DND-41 (cell line): ENCODE results near the gene CNIH2.

Source experiments
- ATAC-seq: fragments of 200-7000 bp; cut with Tn5 transposase; 3 replicates; pipeline ENCODE4 v1.9.1; 2021; ENCODE audit warnings: low read depth; ENCODE audit not compliant: insufficient read depth
- DNase-seq: peaks from one replicate; pipeline ENCODE4 v3.0.0-alpha.2; 2020
- H2AFZ ChIP-seq: 2 replicates; pipeline ENCODE4 v1.6.0; 2012; ENCODE audit warnings: low read depth, low read length
- H3K27ac ChIP-seq: 2 replicates; pipeline ENCODE4 v1.5.1; 2012; ENCODE audit warnings: low read length, inconsistent platforms
- H3K27me3 ChIP-seq: fragments of 200-600 bp; sonication (generic); 2 replicates; pipeline ENCODE4 v1.6.0; 2012; ENCODE audit warnings: low read length, mild to moderate bottlenecking, inconsistent platforms; ENCODE audit not compliant: insufficient read depth, poor library complexity
- H3K36me3 ChIP-seq: 2 replicates; pipeline ENCODE4 v1.5.1; 2012; ENCODE audit warnings: low read length, inconsistent platforms; ENCODE audit not compliant: insufficient read depth
- H3K4me1 ChIP-seq: 2 replicates; pipeline ENCODE4 v1.5.1; 2012; ENCODE audit warnings: mild to moderate bottlenecking, low read length; ENCODE audit not compliant: insufficient read depth
- H3K4me2 ChIP-seq: 2 replicates; pipeline ENCODE4 v1.6.0; 2012; ENCODE audit warnings: mild to moderate bottlenecking, moderate library complexity, low read length, inconsistent platforms; ENCODE audit not compliant: insufficient read depth
- H3K4me3 ChIP-seq, 2 experiments: fragments of 200-600 bp in 1 of 2; shearing (Covaris generic) in 1 of 2; 2 replicates each; pipeline ENCODE4 v1.5.1; 2012 to 2016; ENCODE audit warnings: inconsistent platforms in 2 of 2, low read length in 2 of 2, mild to moderate bottlenecking in 2 of 2, low read depth in 1 of 2, moderate library complexity in 1 of 2
- H3K79me2 ChIP-seq: 2 replicates; pipeline ENCODE4 v1.6.0; 2012; ENCODE audit warnings: low read length, inconsistent platforms; ENCODE audit not compliant: insufficient read depth
- H3K9ac ChIP-seq: 2 replicates; pipeline ENCODE4 v1.6.0; 2012; ENCODE audit warnings: low read depth, mild to moderate bottlenecking, inconsistent platforms, low read length, moderate library complexity
- H3K9me3 ChIP-seq: 2 replicates; pipeline ENCODE4 v1.5.1; 2012; ENCODE audit warnings: low read length, moderate library complexity, mild to moderate bottlenecking, inconsistent platforms; ENCODE audit not compliant: insufficient read depth, severe bottlenecking
- H4K20me1 ChIP-seq: 2 replicates; pipeline ENCODE4 v1.6.0; 2012; ENCODE audit warnings: low read length; ENCODE audit not compliant: insufficient read depth
- EZH2 ChIP-seq: IDR thresholded peaks from 3 replicates; pipeline ENCODE4 v1.6.1; 2012; ENCODE audit warnings: borderline replicate concordance, low read depth, mild to moderate bottlenecking, moderate library complexity, low read length, inconsistent platforms; ENCODE audit not compliant: severe bottlenecking
- TF ChIP-seq, protein P1 (sequence below): IDR thresholded peaks from 2 replicates; pipeline ENCODE4 v1.5.1; 2012; ENCODE audit warnings: borderline replicate concordance, low read length, moderate library complexity, mild to moderate bottlenecking; ENCODE audit not compliant: poor library complexity, severe bottlenecking; ENCODE audit errors: extremely low read depth

CNIH2 gene

DNA sequence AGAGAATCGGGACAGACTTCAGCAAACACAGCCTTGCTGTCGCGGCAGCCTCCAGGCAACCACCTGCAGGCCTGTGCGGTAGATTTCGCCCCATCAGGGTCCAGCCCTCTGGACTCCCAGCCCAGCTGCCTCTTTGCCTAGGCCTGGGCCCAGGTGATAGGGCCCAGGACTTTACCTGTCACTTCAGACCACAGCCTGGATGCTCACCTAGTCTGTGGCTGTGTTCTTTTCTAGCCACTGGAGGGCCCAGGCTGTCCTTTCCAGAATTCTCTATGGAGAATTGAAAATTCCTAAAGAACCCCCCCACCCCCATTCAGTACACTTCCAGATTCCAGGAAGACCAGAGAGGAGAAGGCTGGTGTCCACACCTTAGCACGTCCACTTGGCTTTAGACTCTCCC is 40.1 kb upstream of the CNIH2 start:
- Histone ChIP-seq H3K4me1 (no peaks in the 10 kb centered on the region), H3K9me3 (no peaks in the 10 kb centered on the region), H3K79me2 (no peaks in the 10 kb centered on the region), H3K4me2 (no peak overlapping the region), H3K4me3 (no peak overlapping the region), H3K27me3 (no peaks in the 10 kb centered on the region), H4K20me1 (no peaks in the 10 kb centered on the region), H2AFZ (no peak overlapping the region), H3K9ac (no peak overlapping the region), H3K27ac (no peak overlapping the region), H3K36me3 (peaks cover 41% of the 10 kb centered on the region)
- TF ChIP-seq, protein P1, sequence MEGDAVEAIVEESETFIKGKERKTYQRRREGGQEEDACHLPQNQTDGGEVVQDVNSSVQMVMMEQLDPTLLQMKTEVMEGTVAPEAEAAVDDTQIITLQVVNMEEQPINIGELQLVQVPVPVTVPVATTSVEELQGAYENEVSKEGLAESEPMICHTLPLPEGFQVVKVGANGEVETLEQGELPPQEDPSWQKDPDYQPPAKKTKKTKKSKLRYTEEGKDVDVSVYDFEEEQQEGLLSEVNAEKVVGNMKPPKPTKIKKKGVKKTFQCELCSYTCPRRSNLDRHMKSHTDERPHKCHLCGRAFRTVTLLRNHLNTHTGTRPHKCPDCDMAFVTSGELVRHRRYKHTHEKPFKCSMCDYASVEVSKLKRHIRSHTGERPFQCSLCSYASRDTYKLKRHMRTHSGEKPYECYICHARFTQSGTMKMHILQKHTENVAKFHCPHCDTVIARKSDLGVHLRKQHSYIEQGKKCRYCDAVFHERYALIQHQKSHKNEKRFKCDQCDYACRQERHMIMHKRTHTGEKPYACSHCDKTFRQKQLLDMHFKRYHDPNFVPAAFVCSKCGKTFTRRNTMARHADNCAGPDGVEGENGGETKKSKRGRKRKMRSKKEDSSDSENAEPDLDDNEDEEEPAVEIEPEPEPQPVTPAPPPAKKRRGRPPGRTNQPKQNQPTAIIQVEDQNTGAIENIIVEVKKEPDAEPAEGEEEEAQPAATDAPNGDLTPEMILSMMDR, result no peak
- TF ChIP-seq EZH2, result no peak
- ATAC-seq (no peak), DNase-seq (no peak)

DNA sequence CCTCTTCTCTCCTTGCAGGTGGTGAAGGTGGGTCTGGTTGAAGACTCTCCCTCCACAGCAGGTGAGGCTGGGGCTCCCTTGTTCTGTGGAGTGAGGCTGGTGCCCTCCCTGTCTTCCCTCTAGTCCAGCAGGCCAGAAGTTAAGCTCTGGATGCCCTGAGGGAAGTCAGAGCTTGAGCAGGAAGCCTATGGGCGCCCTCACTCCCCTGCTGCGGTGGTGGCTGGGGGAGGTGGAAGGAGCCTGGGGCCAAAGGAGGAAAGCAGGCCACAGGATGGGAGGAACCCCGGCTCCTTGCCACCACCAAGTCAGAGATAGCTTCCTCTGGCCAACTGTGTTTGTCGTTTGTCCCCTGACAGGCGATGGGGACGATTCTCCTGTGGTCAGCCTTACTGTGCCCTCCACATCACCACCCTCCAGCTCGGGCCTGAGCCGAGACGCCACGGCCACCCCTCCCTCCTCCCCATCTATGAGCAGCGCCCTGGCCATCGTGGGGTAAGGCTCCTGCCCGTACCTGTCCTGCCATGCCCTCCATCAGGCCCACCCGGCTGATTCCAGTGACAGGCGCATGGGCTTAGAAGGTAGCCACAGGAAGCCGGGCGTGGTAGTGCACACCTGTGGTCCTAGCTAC is 39.1 kb upstream of the CNIH2 start:
- no peak overlapping the region for H3K27ac ChIP-seq
- H4K20me1 ChIP-seq, result no peaks in the 10 kb centered on the region
- TF ChIP-seq, protein P1, result no peak
- no peak for TF ChIP-seq EZH2
- H3K4me1 ChIP-seq, result no peaks in the 10 kb centered on the region
- no peaks in the 10 kb centered on the region for H3K9me3 ChIP-seq
- no peaks in the 10 kb centered on the region for H3K27me3 ChIP-seq
- no peak overlapping the region for H3K4me3 ChIP-seq
- H3K79me2 ChIP-seq, result no peaks in the 10 kb centered on the region
- H3K36me3 ChIP-seq, result peaks cover 34% of the 10 kb centered on the region
- H2AFZ ChIP-seq, result no peak overlapping the region
- DNase-seq (no peak), ATAC-seq (no peak)
- no peak overlapping the region for H3K9ac ChIP-seq
- H3K4me2 ChIP-seq, result no peak overlapping the region

DNA sequence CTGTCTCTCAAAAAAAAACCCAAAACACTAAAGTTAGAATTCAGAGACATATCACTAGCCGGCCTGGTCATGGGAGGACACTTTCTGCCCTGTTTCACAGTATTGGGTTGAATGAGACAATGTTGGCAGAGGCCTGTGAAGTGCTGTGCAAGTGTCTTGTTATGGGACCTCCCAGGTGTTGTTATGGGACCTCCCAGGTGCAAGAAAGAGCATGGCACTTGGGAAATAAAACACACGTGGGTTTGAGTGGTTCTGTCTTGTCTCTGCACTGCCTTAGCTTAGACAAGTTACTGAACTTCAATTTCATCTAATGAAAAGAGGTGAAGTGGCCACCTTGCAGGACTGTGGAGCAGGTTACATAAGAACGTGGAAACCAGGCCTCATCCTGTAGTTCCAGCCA is 38.5 kb upstream of the CNIH2 start:
- no peaks in the 10 kb centered on the region for H3K4me1 ChIP-seq
- no peak overlapping the region for H3K4me2 ChIP-seq
- no peaks in the 10 kb centered on the region for H4K20me1 ChIP-seq
- no peak overlapping the region for H3K27ac ChIP-seq
- TF ChIP-seq, protein P1, result no peak
- TF ChIP-seq EZH2, result no peak
- no peak overlapping the region for H2AFZ ChIP-seq
- H3K79me2 ChIP-seq, result no peaks in the 10 kb centered on the region
- no peaks in the 10 kb centered on the region for H3K9me3 ChIP-seq
- H3K9ac ChIP-seq, result no peak overlapping the region
- H3K27me3 ChIP-seq, result no peaks in the 10 kb centered on the region
- DNase-seq, result no peak
- peaks cover 30% of the 10 kb centered on the region for H3K36me3 ChIP-seq
- ATAC-seq, result no peak
- no peak overlapping the region for H3K4me3 ChIP-seq
